ENCODE results near the gene PRMT7. TPM values are rescaled to one million over a fixed set of nuclear protein-coding genes. Genes with fewer than 3 reads are reported as not detected.

PRMT7 gene
- total and polyA plus RNA-seq, 9 donors: 27.8 to 43.4 (median 37.8) TPM

DNA sequence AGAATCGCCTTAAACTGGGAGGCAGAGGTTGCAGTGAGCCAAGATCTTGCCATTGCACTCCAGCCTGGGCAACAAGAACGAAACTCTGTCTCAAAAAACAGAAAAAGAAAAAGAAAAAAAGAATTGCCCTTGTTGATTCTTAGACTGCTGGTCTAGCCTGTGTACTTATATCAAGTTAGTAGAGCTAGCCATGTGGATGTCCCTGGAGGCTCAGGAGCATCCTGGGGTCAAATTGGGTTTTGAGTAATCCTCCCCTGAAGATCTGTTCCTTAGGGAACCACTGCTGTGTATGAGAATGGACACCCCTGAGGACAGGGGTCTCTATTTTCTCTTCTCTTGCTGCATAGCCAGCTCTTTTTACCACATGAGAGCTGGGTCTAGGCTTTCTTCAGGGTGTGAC, 21.6 kb upstream of the PRMT7 start:
- no peak overlapping the region for H3K27ac ChIP-seq
- no peak for DNase-seq
- TF ChIP-seq CTCF (IDR thresholded peaks at IDR 0.05): no peak
- WGBS, 3 donors: 97 to 100% (median 97%) methylated on average over 2 of the region's 2 CpGs
- no peak overlapping the region for H3K4me3 ChIP-seq
- no peaks in the 10 kb centered on the region for H3K4me1 ChIP-seq (ENCODE audit: insufficient read depth)
- H3K27me3 ChIP-seq: no peaks in the 10 kb centered on the region
- H3K36me3 ChIP-seq: no peaks in the 10 kb centered on the region
- intact Hi-C loops (cut with DNase I): no loop called here
- no peaks in the 10 kb centered on the region for H3K9me3 ChIP-seq

- 68 to 72% (median 71%) methylated on average over 4 of the region's 4 CpGs for WGBS, 3 donors
- intact Hi-C loops (cut with DNase I): no loop called here
- Histone ChIP-seq H3K27me3 (no peaks in the 10 kb centered on the region), H3K36me3 (no peaks in the 10 kb centered on the region), H3K4me1 (ENCODE audit: insufficient read depth) (no peaks in the 10 kb centered on the region), H3K9me3 (no peaks in the 10 kb centered on the region), H3K4me3 (no peak overlapping the region), H3K27ac (no peak overlapping the region)
- no peak for DNase-seq
- no peak for TF ChIP-seq CTCF (IDR thresholded peaks at IDR 0.05)
These were observed 21.0 kb upstream of the PRMT7 start for GRCh38 chr16:68289621-68290329.

DNA sequence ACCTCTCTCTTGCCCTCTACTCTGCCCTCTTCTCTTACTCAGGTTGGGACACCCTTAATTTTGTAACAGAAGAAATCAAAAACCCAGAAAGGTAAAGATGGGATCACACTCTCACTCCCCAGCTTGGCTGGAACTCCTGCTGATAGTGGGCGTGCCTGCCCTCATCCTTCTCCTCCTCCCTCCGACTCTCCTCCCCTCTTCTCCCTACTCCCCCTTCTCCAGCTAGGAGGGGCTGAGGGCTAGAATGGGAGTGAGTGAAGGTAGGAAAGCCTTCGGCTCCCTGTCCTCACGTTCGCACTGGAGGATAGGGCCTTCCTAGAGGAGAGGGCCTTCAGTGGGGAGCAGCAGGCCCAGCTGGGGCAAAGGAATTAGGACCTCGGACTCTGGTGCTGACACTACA, 20.4 kb upstream of the PRMT7 start:
- H3K36me3 ChIP-seq: no peaks in the 10 kb centered on the region

DNA sequence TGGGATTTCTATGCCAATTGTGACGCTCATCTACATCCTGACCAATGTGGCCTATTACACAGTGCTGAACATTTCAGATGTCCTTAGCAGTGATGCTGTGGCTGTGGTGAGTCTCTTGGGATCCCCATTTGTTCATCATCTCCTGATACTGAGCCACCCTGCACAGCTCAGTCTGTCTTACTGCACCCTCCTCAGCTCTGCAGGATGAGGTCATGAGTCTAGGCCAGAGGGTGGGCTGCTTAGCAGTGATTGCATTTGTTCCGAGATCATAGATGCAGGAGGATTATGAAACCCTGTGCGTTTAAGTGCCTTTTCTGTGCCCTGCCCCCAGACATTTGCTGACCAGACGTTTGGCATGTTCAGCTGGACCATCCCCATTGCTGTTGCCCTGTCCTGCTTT, 19.6 kb upstream of the PRMT7 start:
- Histone ChIP-seq H3K4me3 (no peak overlapping the region), H3K27ac (no peak overlapping the region), H3K9me3 (no peaks in the 10 kb centered on the region), H3K4me1 (ENCODE audit: insufficient read depth) (peaks cover 1% of the 10 kb centered on the region), H3K36me3 (no peaks in the 10 kb centered on the region), H3K27me3 (no peaks in the 10 kb centered on the region)
- TF ChIP-seq CTCF (IDR thresholded peaks at IDR 0.05) (no peak), POLR2A (IDR thresholded peaks at IDR 0.05) (no peak), EP300 (IDR thresholded peaks at IDR 0.05) (no peak)
- DNase-seq: no peak
- 85 to 87% (median 86%) methylated on average over 4 of the region's 4 CpGs for WGBS, 3 donors
- intact Hi-C loops (cut with DNase I): no loop called here

More for the DNA sequence above, 20.4 kb upstream of the PRMT7 start:
- no peak for DNase-seq
- Histone ChIP-seq H3K27me3 (no peaks in the 10 kb centered on the region), H3K4me1 (ENCODE audit: insufficient read depth) (no peaks in the 10 kb centered on the region), H3K9me3 (no peaks in the 10 kb centered on the region), H3K27ac (no peak overlapping the region), H3K4me3 (no peak overlapping the region)
- 59 to 67% (median 65%) methylated on average over 6 of the region's 6 CpGs for WGBS, 3 donors
- TF ChIP-seq POLR2A (IDR thresholded peaks at IDR 0.05): no peak
- TF ChIP-seq CTCF (IDR thresholded peaks at IDR 0.05): no peak
- TF ChIP-seq EP300 (IDR thresholded peaks at IDR 0.05): no peak
- intact Hi-C loops (cut with DNase I): no loop called here

All from ovary (tissue), 9 donors.